Neural cell (in vitro differentiated cells): ENCODE measurements around the gene TMEM132A.

ENCODE experiments used
- CTCF ChIP-seq: fragments of 450-650 bp; IDR thresholded peaks from 2 replicates; pipeline ENCODE4 v1.5.1; 2014; ENCODE audit warnings: antibody characterized with exemption, mild to moderate bottlenecking, moderate library complexity; ENCODE audit not compliant: poor library complexity, severe bottlenecking
- POLR2AphosphoS5 ChIP-seq: IDR thresholded peaks from 2 replicates; pipeline ENCODE4 v1.6.1; 2012
- RAD21 ChIP-seq: fragments of 450-650 bp; conservative IDR thresholded peaks from 2 replicates; pipeline ENCODE4 v1.6.1; 2014; ENCODE audit warnings: antibody characterized with exemption, mild to moderate bottlenecking, moderate library complexity
- REST ChIP-seq: IDR thresholded peaks from 2 replicates; pipeline ENCODE4 v1.6.1; 2012; ENCODE audit warnings: borderline replicate concordance

DNA sequence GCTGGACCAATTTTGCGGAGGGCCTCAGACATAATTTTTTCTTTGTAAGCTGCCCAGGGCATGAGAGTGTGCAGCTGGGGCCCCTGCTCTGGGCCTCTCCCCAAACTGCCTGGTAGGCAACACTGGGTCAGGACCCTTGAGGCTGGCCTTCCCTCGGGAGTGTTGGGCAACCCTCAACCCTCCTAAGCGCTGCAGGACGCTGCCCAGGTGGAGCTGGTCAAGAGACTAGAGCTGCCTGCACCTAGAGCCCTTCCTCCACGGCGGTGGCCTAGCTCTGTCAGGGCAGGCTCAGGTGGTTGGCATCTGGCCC lies 505 bp upstream of the TMEM132A start:
- TF ChIP-seq CTCF (no peak), RAD21 (no peak), REST (no peak), POLR2AphosphoS5 (no peak)
